RWPE1 (cell line): Measurements from ENCODE around the gene ABLIM1.

ENCODE experiments used
- CTCF ChIA-PET: fragments of 350-600 bp; sonication (Branson Sonifier 250); formaldehyde crosslinking; extraction: SDS; loops from one replicate; lab custom pipeline; 2021; lab: Yijun Ruan, JAX
- POLR2A ChIA-PET: fragments of 400-600 bp; formaldehyde crosslinking; extraction: SDS; loops from one replicate; lab custom pipeline; 2020; ENCODE audit warnings: antibody characterized with exemption; ENCODE audit not compliant: low non-redundant PET; lab: Yijun Ruan, JAX
- DNase-seq: peaks from one replicate; pipeline ENCODE4 v3.0.0; 2012; ENCODE audit warnings: low spot score
- H3K27ac ChIP-seq: fragments of 450-650 bp; 2 replicates; pipeline ENCODE4 v1.5.1; 2017
- CTCF ChIP-seq: fragments of 450-650 bp; conservative IDR thresholded peaks from 2 replicates; pipeline ENCODE4 v1.5.1; 2017; ENCODE audit warnings: low read depth, mild to moderate bottlenecking

ABLIM1 gene

GRCh38 chr10:114420811-114421485 is 237.1 kb downstream of the ABLIM1 start:
- TF ChIP-seq CTCF = no peak
- ChIA-PET CTCF (no interaction called here), POLR2A (no interaction called here)
- H3K27ac ChIP-seq = no peak overlapping the region
- DNase-seq = peak; percentile 41

DNA sequence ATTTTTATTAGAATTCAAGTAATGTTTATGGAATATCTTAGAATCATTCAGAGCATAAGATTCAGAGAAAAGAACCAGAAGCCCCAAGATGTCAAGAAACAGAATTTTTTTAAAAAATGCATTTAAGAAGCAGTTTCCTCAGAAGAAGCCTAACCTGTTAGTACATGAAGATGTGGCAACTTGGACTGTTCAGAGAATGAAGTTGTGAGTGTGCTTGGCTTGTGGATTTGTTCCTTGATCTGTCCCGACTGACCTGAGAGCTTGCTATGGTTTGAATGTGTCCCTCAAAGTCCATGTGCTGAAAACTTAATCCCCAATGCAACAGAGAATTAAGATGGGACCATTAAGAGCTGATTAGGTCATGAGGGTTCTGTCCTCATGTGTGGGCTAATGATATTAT is 240.0 kb downstream of the ABLIM1 start:
- no peak for DNase-seq
- ChIA-PET POLR2A (no interaction called here), CTCF (no interaction called here)
- no peak for TF ChIP-seq CTCF
- no peak overlapping the region for H3K27ac ChIP-seq

DNA sequence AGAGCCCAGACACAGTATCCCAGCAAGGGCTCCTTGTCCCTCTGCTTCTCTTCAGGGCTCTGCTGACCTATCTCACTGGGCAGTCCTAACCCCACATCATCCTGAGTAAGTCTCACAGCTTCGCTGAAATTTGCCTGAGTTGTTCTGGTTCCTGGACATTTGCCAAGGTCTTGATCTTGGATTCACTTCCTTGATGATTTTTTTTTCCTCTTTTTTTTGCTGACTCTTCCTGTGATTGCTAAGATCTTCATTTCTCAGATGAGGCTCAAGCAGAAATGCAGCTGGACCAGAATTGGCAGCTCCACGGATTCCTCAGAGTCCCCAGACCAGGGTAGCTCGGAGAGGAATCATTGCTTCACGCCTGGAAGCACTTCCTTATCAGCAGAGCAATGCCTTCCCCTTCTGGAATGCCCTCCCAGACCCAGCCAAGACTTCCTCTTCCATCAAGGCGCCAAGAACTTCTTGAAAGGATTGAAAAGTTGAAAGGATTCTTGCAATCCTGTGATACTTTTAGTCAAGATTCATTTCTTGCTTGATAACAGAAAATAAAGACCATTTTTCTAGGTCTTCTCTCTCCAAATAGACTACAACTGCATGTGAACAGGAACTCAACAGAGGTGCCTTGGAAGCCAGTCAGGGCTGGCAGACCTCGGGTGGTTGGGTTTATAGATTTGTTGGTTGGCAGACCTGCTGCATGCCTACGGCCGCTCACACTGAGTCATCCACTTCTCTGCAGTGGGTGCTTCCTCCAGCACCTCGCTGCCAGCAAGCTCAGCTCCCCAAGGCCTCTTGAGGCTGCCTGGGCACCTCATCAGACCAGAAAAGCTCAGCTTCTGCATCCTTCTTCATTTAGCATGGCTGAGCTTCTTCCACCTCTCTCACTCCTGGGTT is 244.9 kb downstream of the ABLIM1 start:
- POLR2A ChIA-PET = interaction anchor here (0.5 kb wide), 1 partner anchor 9 kb away, joined by 5 read pairs; the partner anchor contains the start of gene AFAP1L2

DNA sequence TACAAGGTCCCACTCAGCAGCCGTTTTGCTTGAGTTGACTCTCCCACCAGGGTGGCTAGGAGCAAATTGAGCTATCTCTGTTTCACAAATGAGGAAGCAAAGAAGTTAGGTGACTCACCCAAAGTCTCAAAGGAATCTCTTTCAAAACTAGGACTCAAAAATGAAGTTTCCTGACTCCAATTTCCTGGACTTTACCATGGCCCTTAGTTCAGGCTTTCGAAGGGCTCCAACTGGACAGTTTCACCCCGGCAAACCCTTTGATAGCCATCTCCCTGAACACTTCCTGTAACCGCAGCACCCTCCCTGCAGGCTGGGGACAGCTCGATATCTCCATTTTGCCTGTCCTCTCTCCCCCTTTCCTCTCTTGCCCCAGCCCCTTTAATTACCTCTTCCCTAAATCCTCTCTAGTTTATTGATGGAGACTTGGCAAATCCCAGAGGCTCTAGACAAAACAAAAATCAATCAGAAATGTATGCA is 249.1 kb downstream of the ABLIM1 start:
- H3K27ac ChIP-seq = no peak overlapping the region
- no peak for TF ChIP-seq CTCF
- ChIA-PET POLR2A (no interaction called here), CTCF (interaction anchor here (0.6 kb wide), 1 partner anchor 253 kb away, joined by 3 read pairs; no protein-coding TSS in a partner anchor)
- no peak for DNase-seq

More for the DNA sequence above, 244.9 kb downstream of the ABLIM1 start:
- TF ChIP-seq CTCF = no peak
- DNase-seq = peak; percentile 91
- H3K27ac ChIP-seq = peak overlapping the region; percentile 85
- CTCF ChIA-PET = interaction anchor here (0.6 to 1.4 kb wide), 4 partner anchors 13 to 141 kb away, joined by 3 to 4 read pairs (median 4); no protein-coding TSS in a partner anchor

DNA sequence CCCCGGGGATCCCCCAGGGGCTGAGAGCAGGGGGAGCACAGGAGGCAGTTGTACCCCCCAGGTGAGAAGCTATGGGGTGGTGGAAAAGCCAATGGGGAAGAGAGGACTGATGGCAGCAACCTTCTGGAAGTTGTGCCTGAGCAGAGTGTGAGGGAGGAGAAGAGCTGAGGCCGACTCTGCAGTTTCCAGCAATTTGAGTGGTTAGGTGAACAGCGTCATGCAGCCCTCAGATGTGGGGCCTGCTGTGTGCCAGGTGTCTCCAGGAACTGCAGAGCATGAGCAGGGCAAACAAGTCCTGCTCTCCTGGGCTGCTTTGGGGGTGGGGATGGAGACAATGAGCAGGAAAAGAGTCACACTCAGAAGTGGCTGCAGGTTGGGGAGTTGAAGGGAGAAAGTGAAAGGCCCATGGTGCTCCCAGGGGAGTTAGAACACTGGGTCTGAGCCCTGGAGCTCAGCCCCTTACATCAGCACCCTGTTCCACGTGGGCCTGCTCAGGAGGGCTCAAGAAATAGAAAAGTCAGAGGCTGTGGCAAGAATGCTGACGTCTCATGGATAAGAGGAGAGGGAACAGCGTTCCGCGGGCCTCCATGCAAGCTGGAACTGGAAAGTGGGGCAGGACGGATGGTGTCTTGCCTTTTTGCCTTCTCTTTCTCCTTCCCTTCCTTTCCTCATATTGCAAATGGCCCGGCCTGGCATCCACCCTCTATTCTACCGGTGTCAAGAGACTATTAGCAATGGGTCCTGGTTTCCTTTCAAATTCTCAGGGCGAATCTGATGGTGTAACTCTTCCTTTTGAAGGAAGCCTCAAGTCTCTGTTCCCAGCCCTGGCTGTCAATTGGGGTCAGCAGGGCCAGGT is 249.7 kb downstream of the ABLIM1 start:
- no peak for DNase-seq
- no peak for TF ChIP-seq CTCF
- H3K27ac ChIP-seq = 0 out of 2 replicates have a peak overlapping the region, but pooled peaks have one; percentile 1
- ChIA-PET CTCF (interaction anchor here (0.6 to 0.7 kb wide), 2 partner anchors 30 to 254 kb away, joined by 3 read pairs; no protein-coding TSS in a partner anchor), POLR2A (no interaction called here)
